ENCODE measurements around the gene TMEM187.

- no peak for TF ChIP-seq CTCF (IDR thresholded peaks at IDR 0.05)
- TF ChIP-seq POLR2A (IDR thresholded peaks at IDR 0.05): no peak
These were observed 42.3 kb upstream of the TMEM187 start for GRCh38 chrX:153930011-153930910.

Data from esophagus squamous epithelium (tissue), 4 donors.